Measurements from ENCODE around the gene INO80C.

INO80C gene

GRCh38 chr18:35426786-35427185, 71.0 kb downstream of the INO80C start:
- DNase-seq (ENCODE audit: low spot score) = no peak

- no peak for DNase-seq (ENCODE audit: low spot score)
Measured at GRCh38 chr18:35424356-35424755, 73.4 kb downstream of the INO80C start.

GRCh38 chr18:35422237-35422636, 75.5 kb downstream of the INO80C start:
- DNase-seq (ENCODE audit: low spot score) = no peak

GRCh38 chr18:35418610-35419009, 79.2 kb downstream of the INO80C start:
- no peak for DNase-seq (ENCODE audit: low spot score)
